ENCODE measurements around the gene GNAI1. TPM values are rescaled to one million over a fixed set of nuclear protein-coding genes. Genes with fewer than 3 reads are reported as not detected.

GNAI1 gene
- total and polyA plus RNA-seq, 2 of the 13 experiments (the other 11 are each of a cell fraction or from before 2014, with no cell fraction given) = 3.5 to 5.7 TPM

DNA sequence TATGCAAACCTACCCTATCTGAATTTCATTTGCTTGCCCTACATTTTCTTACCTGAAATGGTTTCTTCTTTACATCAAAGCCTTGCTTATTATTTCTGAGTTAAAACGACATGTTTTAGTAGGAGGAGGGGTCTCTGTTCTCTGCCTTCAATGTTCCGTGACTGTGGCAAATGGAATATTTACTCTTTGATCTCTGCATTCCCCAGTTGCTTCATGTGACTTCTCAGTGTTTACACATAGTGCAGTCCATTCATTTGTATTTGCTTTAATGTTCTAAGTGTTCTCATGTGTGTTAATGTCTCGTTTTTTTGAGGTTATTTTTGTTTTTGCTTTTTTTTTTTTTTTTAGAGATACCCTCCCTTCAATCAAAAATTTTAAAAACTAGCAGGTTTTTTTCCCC, 75.8 kb downstream of the GNAI1 start:
- no peak overlapping the region for H2AFZ ChIP-seq (ENCODE audit: low read length)
- no peaks in the 10 kb centered on the region; a peak in 1 of 5 replicates for H3K36me3 ChIP-seq (replicated peaks in 1 of 2; ENCODE audit: control insufficient read depth in 1 of 2, insufficient read depth in 2 of 2, low read length in 2 of 2)
- intact Hi-C loops (cut with micrococcal nuclease; ENCODE audit: unreplicated experiment) (loop anchor here (2.0 to 5.0 kb wide), 2 partner anchors 22 to 73 kb away; no protein-coding TSS in a partner anchor), in situ Hi-C loops (cut with HindIII; ENCODE audit: extremely low pct_ligation_motif_present, low pct_unique_long_range_greater_than_20kb) (no loop called here)
- ATAC-seq (peak; percentile 100), FAIRE-seq (peak; percentile 85), DNase-seq (ENCODE audit: low spot score) (peak; percentile 96)
- POLR2A ChIA-PET = interaction anchor here (1.0 kb wide), 1 partner anchor 23 kb away, joined by 4 read pairs; no protein-coding TSS in a partner anchor
- H3K9ac ChIP-seq (ENCODE audit: insufficient read depth, low read depth, low read length) = no peak overlapping the region; the same call in 1 of the 2 replicates
- no peak overlapping the region for H3K4me3 ChIP-seq (replicated peaks in 1 of 3; ENCODE audit: insufficient read depth in 1 of 3, low read depth in 2 of 3, low read length in 3 of 3)
- peak overlapping the region; percentile 57 for H3K4me2 ChIP-seq (ENCODE audit: low read depth, low read length)
- peak overlapping the region; percentile 61 for H3K27ac ChIP-seq (ENCODE audit: extremely low read length, insufficient read depth, low read length)
- CTCF ChIA-PET (ENCODE audit: low intra/inter-chr PET ratio, low total read pairs) = no interaction called here
- BruUV-seq (replicated peaks) = no TSS peak
- no peaks in the 10 kb centered on the region for H3K9me3 ChIP-seq (ENCODE audit: low read length)
- WGBS (ENCODE audit: low lambda C conversion rate) = 0% methylated on average over 3 of the region's 3 CpGs
- H4K20me1 ChIP-seq (ENCODE audit: insufficient read depth, low read length) = no peaks in the 10 kb centered on the region
- H3K4me1 ChIP-seq (ENCODE audit: insufficient read depth, low read length) = peaks cover 54% of the 10 kb centered on the region
- H3K27me3 ChIP-seq (ENCODE audit: control insufficient read depth in 1 of 2, insufficient read depth in 2 of 2, low read length in 2 of 2) = no peaks in the 10 kb centered on the region
- H3K79me2 ChIP-seq (ENCODE audit: insufficient read depth, low read length) = no peaks in the 10 kb centered on the region
- TF ChIP-seq KLF16 (CRISPR knock-in tag; IDR thresholded peaks at IDR 0.05) (0 out of 4 replicates have a peak, but pooled peaks of 1 of the 2 experiments have one; percentile 44), SOX13 (IDR thresholded peaks at IDR 0.05) (peak; percentile 34; the same call in 1 of the 2 replicates), SOX13 (CRISPR knock-in tag; conservative IDR thresholded peaks at IDR 0.05 in 1 of 2, IDR thresholded peaks at IDR 0.05 in 1 of 2) (peak in 1 of 2 experiments; percentile 95; a peak in 2 of 4 replicates), GFI1 (CRISPR knock-in tag; IDR thresholded peaks at IDR 0.05; ENCODE audit: borderline replicate concordance) (no peak), HNF4G (IDR thresholded peaks at IDR 0.05; ENCODE audit: borderline replicate concordance, low read depth, low read length) (peak; percentile 60), HNF4G (CRISPR knock-in tag; IDR thresholded peaks at IDR 0.05; ENCODE audit: borderline replicate concordance, low read depth) (no peak)
- TF ChIP-seq, protein P1, sequence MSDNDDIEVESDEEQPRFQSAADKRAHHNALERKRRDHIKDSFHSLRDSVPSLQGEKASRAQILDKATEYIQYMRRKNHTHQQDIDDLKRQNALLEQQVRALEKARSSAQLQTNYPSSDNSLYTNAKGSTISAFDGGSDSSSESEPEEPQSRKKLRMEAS (IDR thresholded peaks at IDR 0.05) = no peak
- TF ChIP-seq, protein P2, sequence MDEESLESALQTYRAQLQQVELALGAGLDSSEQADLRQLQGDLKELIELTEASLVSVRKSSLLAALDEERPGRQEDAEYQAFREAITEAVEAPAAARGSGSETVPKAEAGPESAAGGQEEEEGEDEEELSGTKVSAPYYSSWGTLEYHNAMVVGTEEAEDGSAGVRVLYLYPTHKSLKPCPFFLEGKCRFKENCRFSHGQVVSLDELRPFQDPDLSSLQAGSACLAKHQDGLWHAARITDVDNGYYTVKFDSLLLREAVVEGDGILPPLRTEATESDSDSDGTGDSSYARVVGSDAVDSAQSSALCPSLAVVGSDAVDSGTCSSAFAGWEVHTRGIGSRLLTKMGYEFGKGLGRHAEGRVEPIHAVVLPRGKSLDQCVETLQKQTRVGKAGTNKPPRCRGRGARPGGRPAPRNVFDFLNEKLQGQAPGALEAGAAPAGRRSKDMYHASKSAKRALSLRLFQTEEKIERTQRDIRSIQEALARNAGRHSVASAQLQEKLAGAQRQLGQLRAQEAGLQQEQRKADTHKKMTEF (CRISPR knock-in tag; IDR thresholded peaks at IDR 0.05) = peak; percentile 63
- TF ChIP-seq, protein P3, sequence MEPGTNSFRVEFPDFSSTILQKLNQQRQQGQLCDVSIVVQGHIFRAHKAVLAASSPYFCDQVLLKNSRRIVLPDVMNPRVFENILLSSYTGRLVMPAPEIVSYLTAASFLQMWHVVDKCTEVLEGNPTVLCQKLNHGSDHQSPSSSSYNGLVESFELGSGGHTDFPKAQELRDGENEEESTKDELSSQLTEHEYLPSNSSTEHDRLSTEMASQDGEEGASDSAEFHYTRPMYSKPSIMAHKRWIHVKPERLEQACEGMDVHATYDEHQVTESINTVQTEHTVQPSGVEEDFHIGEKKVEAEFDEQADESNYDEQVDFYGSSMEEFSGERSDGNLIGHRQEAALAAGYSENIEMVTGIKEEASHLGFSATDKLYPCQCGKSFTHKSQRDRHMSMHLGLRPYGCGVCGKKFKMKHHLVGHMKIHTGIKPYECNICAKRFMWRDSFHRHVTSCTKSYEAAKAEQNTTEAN (CRISPR knock-in tag; conservative IDR thresholded peaks at IDR 0.05) = 0 out of 2 replicates have a peak, but pooled peaks have one; percentile 48
- TF ChIP-seq, protein P4, sequence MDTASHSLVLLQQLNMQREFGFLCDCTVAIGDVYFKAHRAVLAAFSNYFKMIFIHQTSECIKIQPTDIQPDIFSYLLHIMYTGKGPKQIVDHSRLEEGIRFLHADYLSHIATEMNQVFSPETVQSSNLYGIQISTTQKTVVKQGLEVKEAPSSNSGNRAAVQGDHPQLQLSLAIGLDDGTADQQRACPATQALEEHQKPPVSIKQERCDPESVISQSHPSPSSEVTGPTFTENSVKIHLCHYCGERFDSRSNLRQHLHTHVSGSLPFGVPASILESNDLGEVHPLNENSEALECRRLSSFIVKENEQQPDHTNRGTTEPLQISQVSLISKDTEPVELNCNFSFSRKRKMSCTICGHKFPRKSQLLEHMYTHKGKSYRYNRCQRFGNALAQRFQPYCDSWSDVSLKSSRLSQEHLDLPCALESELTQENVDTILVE (CRISPR knock-in tag; IDR thresholded peaks at IDR 0.05) = 0 out of 2 replicates have a peak, but pooled peaks have one; percentile 32
- TF ChIP-seq, protein P5, sequence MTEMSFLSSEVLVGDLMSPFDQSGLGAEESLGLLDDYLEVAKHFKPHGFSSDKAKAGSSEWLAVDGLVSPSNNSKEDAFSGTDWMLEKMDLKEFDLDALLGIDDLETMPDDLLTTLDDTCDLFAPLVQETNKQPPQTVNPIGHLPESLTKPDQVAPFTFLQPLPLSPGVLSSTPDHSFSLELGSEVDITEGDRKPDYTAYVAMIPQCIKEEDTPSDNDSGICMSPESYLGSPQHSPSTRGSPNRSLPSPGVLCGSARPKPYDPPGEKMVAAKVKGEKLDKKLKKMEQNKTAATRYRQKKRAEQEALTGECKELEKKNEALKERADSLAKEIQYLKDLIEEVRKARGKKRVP (CRISPR knock-in tag; IDR thresholded peaks at IDR 0.05) = peak in 1 of 2 experiments; percentile 62; a peak in 1 of 4 replicates
- TF ChIP-seq, protein P6, sequence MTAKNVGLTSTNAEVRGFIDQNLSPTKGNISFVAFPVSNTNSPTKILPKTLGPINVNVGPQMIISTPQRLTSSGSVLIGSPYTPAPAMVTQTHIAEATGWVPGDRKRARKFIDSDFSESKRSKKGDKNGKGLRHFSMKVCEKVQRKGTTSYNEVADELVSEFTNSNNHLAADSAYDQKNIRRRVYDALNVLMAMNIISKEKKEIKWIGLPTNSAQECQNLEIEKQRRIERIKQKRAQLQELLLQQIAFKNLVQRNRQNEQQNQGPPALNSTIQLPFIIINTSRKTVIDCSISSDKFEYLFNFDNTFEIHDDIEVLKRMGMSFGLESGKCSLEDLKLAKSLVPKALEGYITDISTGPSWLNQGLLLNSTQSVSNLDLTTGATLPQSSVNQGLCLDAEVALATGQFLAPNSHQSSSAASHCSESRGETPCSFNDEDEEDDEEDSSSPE (CRISPR knock-in tag; IDR thresholded peaks at IDR 0.05) = peak; percentile 30; the same call in 1 of the 2 replicates
